Measurements from ENCODE around the gene LRRC32.
"Not testable (repeated sequence)": the region's sequence is repeated elsewhere in the genome, so short reads cannot be mapped to it uniquely, and the experiment has no call there.

The LRRC32 gene

DNA sequence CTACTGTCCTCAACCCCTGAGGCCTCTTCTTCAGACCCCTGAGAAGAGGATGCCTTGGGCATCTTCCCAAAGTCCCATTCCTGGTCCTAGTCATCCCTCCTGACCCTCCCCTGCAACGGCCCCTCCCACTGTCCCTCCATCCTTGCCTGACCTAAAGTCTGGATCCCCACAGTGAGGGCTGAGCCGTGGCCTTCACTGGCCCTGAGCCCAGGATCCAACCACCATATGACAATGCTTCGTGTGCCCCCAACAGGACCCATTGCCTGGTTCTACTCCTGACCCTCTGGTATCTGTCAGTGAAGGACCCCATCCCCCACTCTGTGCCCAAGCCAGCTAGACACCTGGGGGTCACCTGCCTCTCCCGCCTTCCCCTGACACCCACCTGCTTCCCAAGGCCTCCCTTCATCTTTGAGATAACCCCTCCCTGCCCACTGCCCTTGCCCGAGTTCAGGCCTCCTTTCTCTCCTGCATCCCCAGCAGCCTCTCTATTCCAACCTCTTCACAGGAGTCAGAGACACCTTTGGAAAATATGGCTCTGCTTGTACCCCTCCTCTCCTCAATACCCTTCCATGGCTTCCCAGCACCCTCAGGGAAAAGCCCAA lies 48.0 kb downstream of the LRRC32 start:
- Histone ChIP-seq H3K36me3 (ENCODE audit: control insufficient read depth, insufficient read depth, low read length, severe bottlenecking) (no peaks in the 10 kb centered on the region), H3K27me3 (replicated peaks; ENCODE audit: control insufficient read depth, insufficient read depth, low read length) (no peaks in the 10 kb centered on the region), H3K9ac (ENCODE audit: low read length) (peak overlapping the region; percentile 21), H3K9me3 (ENCODE audit: control insufficient read depth, low read length) (peaks cover 12% of the 10 kb centered on the region), H3K4me3 (ENCODE audit: low read length) (no peak overlapping the region), H3K4me1 (ENCODE audit: control insufficient read depth, insufficient read depth, low read length) (peaks cover 46% of the 10 kb centered on the region)
- no peak for DNase-seq (ENCODE audit: low read depth)

DNA sequence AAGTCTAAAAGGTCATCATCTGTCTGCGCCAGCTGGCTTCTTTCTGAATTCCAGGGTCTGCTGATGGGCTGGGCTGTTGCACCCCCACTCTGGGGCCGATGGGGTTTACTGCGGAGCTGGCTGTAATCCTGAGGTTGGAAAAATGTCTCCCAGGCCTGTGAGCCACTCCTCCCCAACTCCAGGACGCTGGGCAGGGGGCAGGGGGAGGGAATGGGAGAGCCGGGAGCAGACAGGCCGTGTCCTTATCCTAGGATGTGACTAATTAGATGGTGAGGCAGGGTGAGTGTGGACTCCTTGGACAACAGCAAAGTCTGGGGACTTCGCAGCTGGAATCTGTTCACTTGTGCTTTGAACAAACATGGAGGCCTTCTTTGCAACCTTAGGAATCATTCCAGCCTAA lies 48.7 kb downstream of the LRRC32 start:
- no peak for DNase-seq (ENCODE audit: low read depth)
- peaks cover 46% of the 10 kb centered on the region for H3K4me1 ChIP-seq (ENCODE audit: control insufficient read depth, insufficient read depth, low read length)
- H3K27me3 ChIP-seq (replicated peaks; ENCODE audit: control insufficient read depth, insufficient read depth, low read length): no peaks in the 10 kb centered on the region

DNA sequence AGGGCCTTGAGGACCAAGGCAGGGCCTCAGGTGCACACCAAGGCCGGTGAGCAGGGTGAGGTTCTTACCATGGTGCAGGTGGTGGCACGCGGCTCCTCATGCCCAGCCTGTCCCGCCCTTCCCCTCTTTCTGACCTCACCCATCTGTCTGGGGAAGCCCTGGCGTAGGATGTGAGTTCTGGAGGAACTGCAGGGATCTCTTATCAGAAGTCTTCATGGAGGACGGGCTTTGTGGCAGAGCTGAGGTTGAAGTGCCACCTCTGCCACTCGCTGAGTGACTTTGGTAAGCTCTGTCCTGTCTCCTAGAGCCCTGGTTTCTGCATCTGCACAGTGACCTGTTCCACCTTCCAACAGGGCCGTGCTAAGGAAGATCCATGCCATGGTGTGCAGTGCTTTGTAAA lies 49.1 kb downstream of the LRRC32 start:
- peaks cover 48% of the 10 kb centered on the region for H3K4me1 ChIP-seq (ENCODE audit: control insufficient read depth, insufficient read depth, low read length)
- no peak overlapping the region for H3K4me3 ChIP-seq (ENCODE audit: low read length)
- no peaks in the 10 kb centered on the region for H3K27me3 ChIP-seq (replicated peaks; ENCODE audit: control insufficient read depth, insufficient read depth, low read length)
- DNase-seq (ENCODE audit: low read depth): no peak
- H3K9me3 ChIP-seq (ENCODE audit: control insufficient read depth, low read length): peaks cover 12% of the 10 kb centered on the region
- no peaks in the 10 kb centered on the region for H3K36me3 ChIP-seq (ENCODE audit: control insufficient read depth, insufficient read depth, low read length, severe bottlenecking)
- peak overlapping the region; percentile 21 for H3K9ac ChIP-seq (ENCODE audit: low read length)

More for the DNA sequence above, 48.7 kb downstream of the LRRC32 start:
- H3K36me3 ChIP-seq (ENCODE audit: control insufficient read depth, insufficient read depth, low read length, severe bottlenecking): no peaks in the 10 kb centered on the region
- H3K4me3 ChIP-seq (ENCODE audit: low read length): no peak overlapping the region
- peak overlapping the region; percentile 21 for H3K9ac ChIP-seq (ENCODE audit: low read length)
- H3K9me3 ChIP-seq (ENCODE audit: control insufficient read depth, low read length): peaks cover 12% of the 10 kb centered on the region

DNA sequence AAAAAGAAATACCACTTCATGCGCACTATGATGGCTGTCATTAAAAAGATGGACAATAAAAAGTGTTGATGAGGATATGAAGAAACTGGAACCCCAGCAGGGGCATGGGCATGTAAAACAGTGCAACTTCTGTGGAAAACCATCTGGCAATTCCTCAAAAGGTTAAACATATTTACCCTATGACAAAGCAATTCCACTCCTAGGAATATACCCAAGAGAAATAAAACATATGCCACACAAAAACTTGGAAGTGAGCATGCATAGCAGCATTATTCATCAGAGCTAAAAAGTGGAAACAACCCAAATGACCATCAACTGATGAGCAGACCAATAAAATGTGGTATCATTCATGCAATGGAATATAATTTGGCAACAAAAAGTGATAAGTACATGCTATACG lies 50.1 kb downstream of the LRRC32 start:
- Histone ChIP-seq H3K9ac (ENCODE audit: low read length) (no peak overlapping the region), H3K4me1 (ENCODE audit: control insufficient read depth, insufficient read depth, low read length) (peaks cover 57% of the 10 kb centered on the region), H3K4me3 (ENCODE audit: low read length) (no peak overlapping the region), H3K9me3 (ENCODE audit: control insufficient read depth, low read length) (peaks cover 7% of the 10 kb centered on the region), H3K36me3 (ENCODE audit: control insufficient read depth, insufficient read depth, low read length, severe bottlenecking) (no peaks in the 10 kb centered on the region), H3K27me3 (replicated peaks; ENCODE audit: control insufficient read depth, insufficient read depth, low read length) (no peaks in the 10 kb centered on the region)
- DNase-seq (ENCODE audit: low read depth): peak; percentile 77

DNA sequence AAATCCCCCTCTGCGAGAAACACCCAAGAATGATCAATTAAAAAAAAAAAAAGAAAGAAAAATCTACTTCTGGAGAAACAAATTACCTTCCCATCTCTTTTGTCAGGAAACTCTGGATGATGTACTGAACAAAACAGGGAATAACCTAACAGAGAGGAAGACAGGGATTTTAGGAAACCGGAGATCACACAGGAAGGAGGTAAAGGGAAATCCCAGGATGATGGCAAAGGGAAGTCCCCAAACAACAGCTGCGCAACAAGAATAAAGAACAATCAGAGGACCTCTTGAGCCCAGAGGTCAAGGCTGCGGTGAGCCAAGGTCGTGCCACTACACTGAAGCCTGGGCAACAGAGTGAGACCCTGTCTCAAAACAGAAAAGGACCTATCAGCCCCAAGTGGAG lies 50.7 kb downstream of the LRRC32 start:
- not testable (repeated sequence) for H3K9me3 ChIP-seq (ENCODE audit: control insufficient read depth, low read length); H3K36me3 ChIP-seq (ENCODE audit: control insufficient read depth, insufficient read depth, low read length, severe bottlenecking); H3K9ac ChIP-seq (ENCODE audit: low read length); H3K4me3 ChIP-seq (ENCODE audit: low read length); DNase-seq (ENCODE audit: low read depth); H3K27me3 ChIP-seq (replicated peaks; ENCODE audit: control insufficient read depth, insufficient read depth, low read length)
- H3K4me1 ChIP-seq (ENCODE audit: control insufficient read depth, insufficient read depth, low read length): peaks cover 64% of the 10 kb centered on the region

DNA sequence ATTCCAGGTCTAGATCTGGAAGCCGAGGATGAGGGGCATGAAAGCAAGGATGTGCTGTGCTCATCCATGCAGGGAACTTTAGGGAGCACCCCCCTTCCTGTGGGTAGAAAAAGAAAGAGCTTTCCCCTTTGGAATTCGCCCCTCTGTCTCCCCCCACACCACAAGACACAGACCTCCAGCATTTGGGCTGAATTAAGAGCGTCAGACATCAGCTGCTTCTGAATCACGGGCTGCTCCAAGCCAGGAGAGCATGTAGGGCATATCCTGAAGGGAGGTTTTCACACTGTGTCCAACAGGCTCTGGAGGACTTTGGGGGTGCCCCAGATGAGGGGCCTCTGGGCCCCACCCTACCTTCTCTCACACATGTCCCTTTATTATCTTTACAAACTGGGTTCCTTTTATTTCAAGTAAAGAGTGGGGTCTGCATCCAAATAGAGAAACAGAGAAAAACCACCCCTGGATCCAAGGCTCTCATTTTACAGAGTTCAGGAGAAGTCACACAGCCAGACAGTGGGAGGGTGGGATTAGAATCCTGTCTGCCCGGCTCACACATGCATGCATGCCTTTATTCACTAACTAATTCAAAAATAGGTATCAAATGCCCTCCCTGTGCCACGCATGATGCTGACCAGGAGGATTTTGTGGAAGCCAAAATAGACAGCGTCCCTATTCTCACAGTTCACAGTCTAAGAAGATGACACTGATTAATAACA lies 52.8 kb downstream of the LRRC32 start:
- peak; percentile 64 for DNase-seq (ENCODE audit: low read depth)
- H3K4me3 ChIP-seq (ENCODE audit: low read length): peak overlapping the region; percentile 3
- H3K27me3 ChIP-seq (replicated peaks; ENCODE audit: control insufficient read depth, insufficient read depth, low read length): no peaks in the 10 kb centered on the region
- H3K36me3 ChIP-seq (ENCODE audit: control insufficient read depth, insufficient read depth, low read length, severe bottlenecking): no peaks in the 10 kb centered on the region
- peaks cover 64% of the 10 kb centered on the region for H3K4me1 ChIP-seq (ENCODE audit: control insufficient read depth, insufficient read depth, low read length)
- peaks cover 6% of the 10 kb centered on the region for H3K9me3 ChIP-seq (ENCODE audit: control insufficient read depth, low read length)
- H3K9ac ChIP-seq (ENCODE audit: low read length): peak overlapping the region; percentile 69

DNA sequence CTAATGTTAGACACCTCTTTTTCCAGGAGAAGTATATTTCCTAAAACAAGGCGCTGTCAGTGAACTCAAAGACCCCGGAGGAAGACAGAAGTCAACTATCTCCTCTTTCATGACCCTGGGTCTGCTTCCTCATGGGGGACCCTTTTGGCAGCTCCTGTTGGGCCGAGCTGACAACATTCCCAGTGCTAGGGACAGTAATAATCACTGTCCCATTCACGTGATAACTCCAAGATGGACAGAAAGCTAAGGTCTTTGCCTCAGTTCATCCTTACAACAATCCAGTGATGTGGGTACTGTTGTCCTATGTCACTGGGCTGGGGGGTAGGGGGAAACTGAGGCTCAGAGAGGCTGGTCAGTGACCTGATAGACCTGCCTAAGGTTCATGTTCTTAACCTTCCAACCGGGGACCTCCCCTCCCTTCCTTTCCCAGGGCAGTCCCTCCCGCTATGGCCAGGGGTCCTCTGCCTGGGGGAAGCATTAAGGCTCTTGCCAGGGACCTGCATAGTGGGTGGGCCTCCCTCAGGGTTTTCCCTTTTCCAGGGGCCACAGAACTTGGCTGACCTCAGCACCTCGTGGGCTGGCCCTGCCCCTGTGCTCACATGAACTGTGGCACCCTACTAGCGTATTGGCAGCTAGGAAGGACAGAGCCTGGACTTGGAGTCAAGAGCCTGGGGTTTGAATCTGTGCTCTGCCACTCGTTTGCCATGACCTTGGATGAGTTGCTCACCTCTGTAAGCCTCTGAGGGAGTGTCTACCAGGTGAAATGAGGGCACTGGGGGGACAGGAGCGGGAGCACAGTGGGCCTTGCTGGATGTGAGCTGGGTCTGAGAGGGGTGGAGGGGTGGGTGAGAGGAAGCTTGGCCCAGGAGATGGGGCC lies 53.6 kb downstream of the LRRC32 start:
- Histone ChIP-seq H3K9ac (ENCODE audit: low read length) (peak overlapping the region; percentile 69), H3K4me3 (ENCODE audit: low read length) (no peak overlapping the region), H3K36me3 (ENCODE audit: control insufficient read depth, insufficient read depth, low read length, severe bottlenecking) (no peaks in the 10 kb centered on the region), H3K4me1 (ENCODE audit: control insufficient read depth, insufficient read depth, low read length) (peaks cover 56% of the 10 kb centered on the region), H3K9me3 (ENCODE audit: control insufficient read depth, low read length) (peaks cover 6% of the 10 kb centered on the region), H3K27me3 (replicated peaks; ENCODE audit: control insufficient read depth, insufficient read depth, low read length) (no peaks in the 10 kb centered on the region)
- no peak for DNase-seq (ENCODE audit: low read depth)

DNA sequence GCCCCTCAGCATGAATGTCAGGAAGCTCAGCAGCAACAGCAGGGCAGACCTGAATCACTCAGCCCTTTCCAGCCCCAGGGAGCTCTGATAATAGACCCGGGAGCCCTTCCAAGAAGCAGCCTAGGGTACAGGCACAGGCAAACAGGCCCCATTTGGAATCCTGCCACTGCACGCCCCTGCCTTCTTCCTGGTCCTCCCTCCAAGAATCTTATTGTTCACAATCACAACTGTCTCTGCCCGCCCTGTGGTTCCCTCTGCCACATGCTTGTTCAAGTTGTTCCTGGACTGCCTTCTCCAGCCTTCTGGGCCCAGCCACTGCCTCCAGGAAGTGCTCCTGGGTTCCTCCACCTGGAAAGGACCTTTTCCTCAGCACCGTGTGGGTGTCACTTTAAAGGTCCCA lies 54.6 kb downstream of the LRRC32 start:
- peak; percentile 56 for DNase-seq (ENCODE audit: low read depth)
- H3K4me1 ChIP-seq (ENCODE audit: control insufficient read depth, insufficient read depth, low read length): peaks cover 46% of the 10 kb centered on the region
- H3K4me3 ChIP-seq (ENCODE audit: low read length): no peak overlapping the region
- H3K27me3 ChIP-seq (replicated peaks; ENCODE audit: control insufficient read depth, insufficient read depth, low read length): no peaks in the 10 kb centered on the region
- H3K36me3 ChIP-seq (ENCODE audit: control insufficient read depth, insufficient read depth, low read length, severe bottlenecking): no peaks in the 10 kb centered on the region
- peak overlapping the region; percentile 69 for H3K9ac ChIP-seq (ENCODE audit: low read length)
- peaks cover 6% of the 10 kb centered on the region for H3K9me3 ChIP-seq (ENCODE audit: control insufficient read depth, low read length)

DNA sequence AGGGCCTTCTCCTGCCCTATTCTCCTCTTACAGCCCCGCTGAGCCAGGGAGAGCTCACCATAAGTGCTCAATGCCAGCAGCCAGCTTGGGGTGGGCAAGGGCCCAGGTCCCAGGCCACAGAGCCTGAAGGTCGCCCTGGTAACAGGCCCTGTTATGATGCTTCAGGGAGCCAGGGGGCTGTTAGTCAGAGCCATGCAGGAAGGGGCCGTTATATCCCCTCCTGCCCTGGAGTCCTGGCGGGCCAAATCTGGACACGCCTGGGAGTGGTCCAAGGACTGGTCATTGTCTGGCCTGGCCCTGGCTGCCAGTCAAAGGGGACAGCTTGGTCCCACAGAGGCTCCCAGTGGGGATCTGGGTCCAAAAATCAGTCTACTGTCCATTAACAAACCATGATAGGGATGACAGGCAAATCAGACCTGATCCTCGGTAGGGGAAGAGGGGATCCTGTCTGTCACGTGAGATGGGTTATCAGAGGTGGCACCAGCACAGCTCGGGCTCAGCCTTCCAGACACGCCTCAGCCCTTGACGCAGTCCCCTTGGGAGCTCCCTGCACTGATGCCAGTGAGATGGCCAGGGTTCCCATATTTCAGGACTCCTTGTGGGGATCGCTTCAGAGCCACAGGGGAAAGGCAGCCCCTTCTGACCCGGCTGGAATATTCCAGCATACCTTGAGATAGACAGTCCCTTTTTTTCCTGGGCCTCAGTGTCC lies 55.9 kb downstream of the LRRC32 start:
- Histone ChIP-seq H3K4me3 (ENCODE audit: low read length) (no peak overlapping the region), H3K36me3 (ENCODE audit: control insufficient read depth, insufficient read depth, low read length, severe bottlenecking) (no peaks in the 10 kb centered on the region), H3K9me3 (ENCODE audit: control insufficient read depth, low read length) (peaks cover 6% of the 10 kb centered on the region), H3K9ac (ENCODE audit: low read length) (peak overlapping the region; percentile 73), H3K4me1 (ENCODE audit: control insufficient read depth, insufficient read depth, low read length) (peaks cover 48% of the 10 kb centered on the region), H3K27me3 (replicated peaks; ENCODE audit: control insufficient read depth, insufficient read depth, low read length) (no peaks in the 10 kb centered on the region)
- DNase-seq (ENCODE audit: low read depth): no peak

DNA sequence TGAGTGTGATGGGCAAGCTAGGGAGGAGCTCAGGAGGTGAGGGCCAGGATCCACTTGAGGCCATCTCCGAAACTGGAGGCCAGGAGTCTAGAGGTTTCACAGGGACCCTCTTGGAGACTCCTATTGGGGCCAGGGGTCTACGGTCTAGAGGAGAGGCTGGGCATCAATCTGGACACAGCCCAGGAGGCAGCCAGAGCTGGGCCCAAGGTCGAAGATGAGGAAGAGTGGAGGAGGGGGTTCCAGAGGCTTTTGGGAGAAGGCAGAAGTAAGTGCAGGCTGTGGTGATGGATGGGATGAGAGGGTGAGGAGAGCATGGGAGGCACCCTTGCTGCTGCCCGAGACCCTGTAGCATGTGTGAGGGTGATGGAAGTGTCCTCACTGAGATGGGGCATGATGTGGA lies 56.6 kb downstream of the LRRC32 start:
- Histone ChIP-seq H3K4me3 (ENCODE audit: low read length) (no peak overlapping the region), H3K9ac (ENCODE audit: low read length) (peak overlapping the region; percentile 73), H3K9me3 (ENCODE audit: control insufficient read depth, low read length) (peaks cover 6% of the 10 kb centered on the region), H3K36me3 (ENCODE audit: control insufficient read depth, insufficient read depth, low read length, severe bottlenecking) (no peaks in the 10 kb centered on the region), H3K4me1 (ENCODE audit: control insufficient read depth, insufficient read depth, low read length) (peaks cover 49% of the 10 kb centered on the region), H3K27me3 (replicated peaks; ENCODE audit: control insufficient read depth, insufficient read depth, low read length) (no peaks in the 10 kb centered on the region)
- no peak for DNase-seq (ENCODE audit: low read depth)

DNA sequence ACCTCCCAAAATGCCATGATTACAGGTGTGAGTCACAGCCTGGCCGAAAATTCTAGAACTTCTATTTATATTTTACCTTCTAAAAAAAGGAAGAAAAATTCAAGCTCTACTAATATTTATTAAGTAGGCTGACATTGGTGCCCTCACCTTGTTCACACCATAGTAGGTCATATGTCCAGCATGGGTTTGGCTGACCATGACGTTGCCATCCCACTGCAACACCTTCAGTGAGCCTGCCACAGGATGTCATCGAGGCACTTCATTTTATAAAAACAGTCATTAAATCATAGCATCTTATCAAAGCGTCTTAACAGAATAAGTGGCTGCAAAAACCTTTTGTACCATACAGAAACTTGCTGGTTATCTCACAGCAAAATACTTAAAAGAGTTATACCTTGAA lies 58.3 kb downstream of the LRRC32 start:
- H3K27me3 ChIP-seq (replicated peaks; ENCODE audit: control insufficient read depth, insufficient read depth, low read length): no peaks in the 10 kb centered on the region

More for the DNA sequence above, 58.3 kb downstream of the LRRC32 start:
- H3K9me3 ChIP-seq (ENCODE audit: control insufficient read depth, low read length): no peaks in the 10 kb centered on the region
- no peaks in the 10 kb centered on the region for H3K36me3 ChIP-seq (ENCODE audit: control insufficient read depth, insufficient read depth, low read length, severe bottlenecking)
- H3K4me3 ChIP-seq (ENCODE audit: low read length): no peak overlapping the region
- no peak overlapping the region for H3K9ac ChIP-seq (ENCODE audit: low read length)
- DNase-seq (ENCODE audit: low read depth): no peak
- peaks cover 38% of the 10 kb centered on the region for H3K4me1 ChIP-seq (ENCODE audit: control insufficient read depth, insufficient read depth, low read length)

Data from adipocyte (in vitro differentiated cells).